HG02840 (cell line): ENCODE measurements around the gene PRIMPOL.
"Not testable (repeated sequence)": the region's sequence is repeated elsewhere in the genome, so short reads cannot be mapped to it uniquely, and the experiment has no call there.

ENCODE experiments used
- ATAC-seq: cut with Tn5 transposase; IDR thresholded peaks from one replicate; pipeline ENCODE4 v1.9.1; 2021; ENCODE audit warnings: mild to moderate bottlenecking, moderate library complexity, moderate number of reproducible peaks; ENCODE audit not compliant: unreplicated experiment, low FRiP score

The PRIMPOL gene

GRCh38 chr4:184636897-184637296 lies 12.6 kb upstream of the PRIMPOL start:
- ATAC-seq, result no peak

GRCh38 chr4:184641022-184641421 lies 8.5 kb upstream of the PRIMPOL start:
- no peak for ATAC-seq

- ATAC-seq, result no peak
Measured at GRCh38 chr4:184641451-184641850, 8.1 kb upstream of the PRIMPOL start.

GRCh38 chr4:184643731-184644130 lies 5.8 kb upstream of the PRIMPOL start:
- no peak for ATAC-seq

GRCh38 chr4:184644553-184645307 lies 4.8 kb upstream of the PRIMPOL start:
- no peak for ATAC-seq

- ATAC-seq, result no peak
Measured at GRCh38 chr4:184645904-184646610, 3.5 kb upstream of the PRIMPOL start.

- no peak for ATAC-seq
Measured at GRCh38 chr4:184647266-184648053, 2.1 kb upstream of the PRIMPOL start.

GRCh38 chr4:184648054-184648312 lies 1.6 kb upstream of the PRIMPOL start:
- ATAC-seq, result no peak

GRCh38 chr4:184648313-184649025 lies 1.1 kb upstream of the PRIMPOL start:
- peak; percentile 28 for ATAC-seq

- ATAC-seq, result peak; percentile 19
Measured at GRCh38 chr4:184649971-184650855, 675 bp downstream of the PRIMPOL start.

GRCh38 chr4:184651899-184652298 lies 2.4 kb downstream of the PRIMPOL start:
- no peak for ATAC-seq

GRCh38 chr4:184652681-184653080 lies 3.1 kb downstream of the PRIMPOL start:
- not testable (repeated sequence) for ATAC-seq

- ATAC-seq, result no peak
Measured at GRCh38 chr4:184653650-184654049, 4.1 kb downstream of the PRIMPOL start.

GRCh38 chr4:184655889-184656869 lies 6.6 kb downstream of the PRIMPOL start:
- no peak for ATAC-seq

GRCh38 chr4:184657144-184657543 lies 7.6 kb downstream of the PRIMPOL start:
- ATAC-seq, result no peak

GRCh38 chr4:184657820-184658219 lies 8.3 kb downstream of the PRIMPOL start:
- not testable (repeated sequence) for ATAC-seq

GRCh38 chr4:184660978-184661377 lies 11.4 kb downstream of the PRIMPOL start:
- ATAC-seq, result no peak

- ATAC-seq, result no peak
Measured at GRCh38 chr4:184662236-184662635, 12.7 kb downstream of the PRIMPOL start.
